ENCODE data around the gene CFAP77.

Gene CFAP77

DNA sequence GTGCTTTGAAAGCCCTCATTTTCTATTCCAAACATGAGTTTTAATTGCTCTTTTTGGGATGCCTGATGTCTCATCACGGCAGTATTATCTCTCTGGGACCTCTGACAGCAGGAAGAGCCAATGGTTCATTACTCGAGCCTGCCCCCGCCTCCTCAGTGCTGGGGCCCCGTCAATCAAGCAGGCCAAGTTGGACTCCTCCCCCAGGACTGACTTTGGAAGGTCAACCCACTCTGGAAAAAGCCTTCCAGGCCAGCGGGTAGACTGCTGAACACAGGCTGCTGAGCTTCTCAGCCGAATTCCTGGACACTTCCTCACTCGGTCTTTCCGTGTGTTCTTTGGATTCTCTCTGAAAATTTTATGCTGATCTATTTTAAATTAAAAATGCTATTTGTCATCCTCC is 162.9 kb downstream of the CFAP77 start:
- no peak for DNase-seq (ENCODE audit: extremely low read depth in 1 of 2, low read depth in 1 of 2)

GRCh38 chr9:132575005-132575609 is 165.1 kb downstream of the CFAP77 start:
- peak in 1 of 2 donors; percentile 20 for DNase-seq (ENCODE audit: extremely low read depth in 1 of 2, low read depth in 1 of 2)

DNA sequence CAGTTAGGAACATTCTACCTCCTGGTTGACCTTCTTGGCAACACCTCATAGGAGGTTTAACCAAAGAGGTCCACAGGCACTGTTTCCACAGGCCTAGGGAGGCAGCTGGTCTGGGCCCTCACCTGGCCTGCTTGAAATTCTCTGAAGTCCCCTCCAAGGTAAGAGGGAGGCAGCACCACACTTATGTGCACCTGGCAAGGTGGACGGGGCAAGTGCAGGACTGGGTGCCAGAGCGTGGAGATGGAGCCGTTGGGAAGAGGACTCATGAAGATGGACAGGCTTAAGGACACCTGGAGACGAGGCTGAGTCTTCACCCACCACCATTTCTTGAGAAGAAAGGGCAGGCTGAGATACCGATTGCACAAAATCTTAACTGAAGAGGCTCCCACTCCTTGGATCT is 165.8 kb downstream of the CFAP77 start:
- DNase-seq (ENCODE audit: extremely low read depth in 1 of 2, low read depth in 1 of 2): no peak

DNA sequence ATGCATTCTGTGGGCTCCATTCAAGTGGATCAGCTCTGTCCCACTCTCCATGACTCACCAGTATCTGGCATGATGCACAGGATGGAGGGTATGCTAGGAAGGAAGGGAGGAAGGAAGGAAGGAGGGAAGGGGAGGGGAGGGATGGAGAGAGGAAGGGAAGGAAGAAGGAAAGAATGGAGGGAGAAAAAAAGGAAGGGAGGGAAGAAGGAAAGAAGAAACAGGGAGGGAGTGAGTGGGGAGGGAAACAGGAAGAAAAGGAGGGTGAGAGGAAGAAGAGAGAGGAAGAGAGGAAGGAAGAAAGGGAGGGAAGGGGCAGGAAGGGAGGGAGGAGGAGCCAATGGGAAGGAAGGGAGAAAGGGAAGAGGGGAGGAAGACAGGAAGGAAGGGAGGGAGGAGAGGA is 167.1 kb downstream of the CFAP77 start:
- no peak for DNase-seq (ENCODE audit: extremely low read depth in 1 of 2, low read depth in 1 of 2)

GRCh38 chr9:132578367-132578932 is 168.4 kb downstream of the CFAP77 start:
- DNase-seq (ENCODE audit: extremely low read depth in 1 of 2, low read depth in 1 of 2): no peak

GRCh38 chr9:132579427-132579798 is 169.4 kb downstream of the CFAP77 start:
- DNase-seq (ENCODE audit: extremely low read depth in 1 of 2, low read depth in 1 of 2): no peak

GRCh38 chr9:132582276-132582785 is 172.3 kb downstream of the CFAP77 start, which contains the start of gene BARHL1:
BARHL1 (plus strand) TSS chr9:132582606; CDS start chr9:132582798, 192 bp downstream.
- DNase-seq (ENCODE audit: extremely low read depth in 1 of 2, low read depth in 1 of 2): no peak

DNA sequence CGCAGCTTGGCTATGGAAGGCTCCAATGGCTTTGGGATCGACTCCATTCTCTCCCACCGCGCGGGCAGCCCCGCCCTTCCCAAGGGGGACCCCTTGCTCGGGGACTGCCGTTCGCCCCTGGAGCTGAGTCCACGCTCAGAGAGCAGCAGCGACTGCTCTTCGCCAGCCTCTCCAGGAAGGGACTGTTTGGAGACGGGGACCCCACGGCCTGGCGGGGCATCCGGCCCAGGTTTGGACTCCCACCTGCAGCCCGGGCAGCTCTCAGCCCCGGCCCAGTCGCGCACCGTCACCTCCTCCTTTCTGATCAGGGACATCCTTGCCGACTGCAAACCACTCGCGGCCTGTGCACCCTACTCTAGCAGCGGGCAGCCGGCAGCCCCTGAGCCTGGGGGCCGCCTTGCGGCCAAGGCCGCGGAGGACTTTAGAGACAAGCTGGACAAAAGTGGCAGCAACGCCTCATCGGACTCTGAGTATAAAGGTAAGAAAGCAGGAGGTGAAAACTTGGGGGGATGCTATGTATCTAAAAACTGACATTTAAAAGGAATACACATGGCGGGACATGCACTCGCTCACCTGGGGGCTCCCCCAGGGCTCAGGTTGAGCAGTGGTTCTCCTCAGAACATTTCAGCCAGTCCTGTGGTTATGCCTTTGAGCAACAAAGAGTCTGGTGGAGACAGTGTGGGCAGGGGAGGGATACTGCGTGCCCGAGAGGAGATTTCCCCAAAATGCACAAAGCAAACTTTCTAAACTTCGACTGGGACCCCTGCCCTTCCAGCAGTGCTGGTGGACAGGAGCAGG is 173.0 kb downstream of the CFAP77 start:
- no peak for DNase-seq (ENCODE audit: extremely low read depth in 1 of 2, low read depth in 1 of 2)

GRCh38 chr9:132583584-132584304 is 173.7 kb downstream of the CFAP77 start:
- DNase-seq (ENCODE audit: extremely low read depth in 1 of 2, low read depth in 1 of 2): no peak

- no peak for DNase-seq (ENCODE audit: extremely low read depth in 1 of 2, low read depth in 1 of 2)
Measured at GRCh38 chr9:132584601-132585560, 174.9 kb downstream of the CFAP77 start.

DNA sequence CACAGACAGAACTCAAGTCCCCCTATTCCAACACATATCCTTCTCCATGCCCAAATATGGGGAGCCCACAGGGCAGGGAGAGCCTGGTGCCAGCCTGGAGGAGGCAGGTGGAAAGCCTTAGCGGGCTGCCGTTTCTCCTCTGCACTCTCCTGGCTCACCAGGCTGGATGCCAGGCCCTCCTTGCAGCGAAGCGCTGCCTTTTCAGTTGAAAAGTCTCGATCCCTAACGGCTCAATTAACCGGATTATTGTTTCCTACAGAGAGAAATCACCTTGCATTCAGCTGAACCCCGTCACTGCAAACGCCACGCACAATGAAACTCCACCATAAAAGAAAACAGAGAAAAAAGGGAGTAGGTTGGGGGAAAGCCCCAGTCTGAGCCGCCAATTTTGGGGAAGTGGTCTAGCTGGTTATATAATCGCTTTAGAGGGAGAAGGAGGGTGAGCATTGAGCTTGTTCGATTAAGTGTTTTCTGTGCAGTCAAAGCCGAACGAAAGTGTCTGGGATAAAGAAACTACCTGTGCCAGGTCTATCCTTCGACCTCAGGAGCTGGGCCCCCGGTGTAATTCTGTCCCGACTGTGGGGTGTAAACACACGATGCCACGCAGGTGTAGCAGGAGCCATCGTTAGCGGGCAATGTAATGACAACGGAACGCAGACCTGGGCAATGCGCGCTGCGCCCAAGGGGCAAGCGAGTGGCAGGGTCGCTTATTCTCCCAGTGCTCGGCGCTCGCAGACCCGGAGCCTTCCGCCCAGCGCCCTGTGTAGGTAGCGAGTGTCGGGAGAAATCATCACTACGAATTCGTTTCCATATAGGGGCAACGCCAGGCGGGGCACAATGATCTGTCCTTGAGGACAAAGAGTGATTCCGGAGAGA is 176.2 kb downstream of the CFAP77 start:
- no peak for DNase-seq (ENCODE audit: extremely low read depth in 1 of 2, low read depth in 1 of 2)

GRCh38 chr9:132586830-132587591 is 177.0 kb downstream of the CFAP77 start:
- no peak for DNase-seq (ENCODE audit: extremely low read depth in 1 of 2, low read depth in 1 of 2)

DNA sequence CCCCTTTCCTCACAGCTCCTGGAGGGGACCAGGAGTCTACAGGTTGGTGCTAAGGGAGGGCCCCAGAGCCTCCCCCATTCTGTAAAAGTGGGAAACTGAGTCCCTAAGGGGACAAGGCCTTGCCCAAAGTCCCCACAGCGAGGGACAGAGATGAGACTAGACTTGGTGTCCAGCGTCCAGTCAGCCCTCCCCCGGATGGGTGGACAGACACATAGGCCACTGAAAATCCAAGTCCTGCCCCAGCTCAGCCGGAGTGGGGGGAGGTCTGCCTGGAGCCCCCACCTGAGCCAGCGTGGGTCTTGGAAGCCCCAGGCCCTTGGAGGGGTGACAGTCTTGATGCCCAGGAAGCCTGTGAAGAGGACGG is 177.6 kb downstream of the CFAP77 start:
- DNase-seq (ENCODE audit: extremely low read depth in 1 of 2, low read depth in 1 of 2): no peak

DNA sequence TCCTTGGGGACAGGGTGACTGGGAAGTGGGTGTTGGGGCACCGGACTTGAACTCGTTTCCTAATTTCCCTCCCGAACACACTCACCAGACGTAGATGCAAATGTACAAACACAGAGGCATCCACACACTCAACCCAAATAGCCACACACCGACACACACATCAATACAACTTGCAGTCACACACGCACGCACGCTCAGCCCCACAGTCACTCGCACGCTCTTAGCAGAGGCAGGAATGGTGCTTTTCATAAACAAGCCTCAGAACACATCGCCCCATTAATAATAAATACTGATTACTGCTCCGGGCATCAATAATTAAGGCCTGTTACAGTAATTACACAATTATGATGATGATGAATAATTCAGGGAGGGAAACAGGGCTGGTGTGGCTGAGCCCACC is 178.1 kb downstream of the CFAP77 start:
- DNase-seq (ENCODE audit: extremely low read depth in 1 of 2, low read depth in 1 of 2): no peak

DNA sequence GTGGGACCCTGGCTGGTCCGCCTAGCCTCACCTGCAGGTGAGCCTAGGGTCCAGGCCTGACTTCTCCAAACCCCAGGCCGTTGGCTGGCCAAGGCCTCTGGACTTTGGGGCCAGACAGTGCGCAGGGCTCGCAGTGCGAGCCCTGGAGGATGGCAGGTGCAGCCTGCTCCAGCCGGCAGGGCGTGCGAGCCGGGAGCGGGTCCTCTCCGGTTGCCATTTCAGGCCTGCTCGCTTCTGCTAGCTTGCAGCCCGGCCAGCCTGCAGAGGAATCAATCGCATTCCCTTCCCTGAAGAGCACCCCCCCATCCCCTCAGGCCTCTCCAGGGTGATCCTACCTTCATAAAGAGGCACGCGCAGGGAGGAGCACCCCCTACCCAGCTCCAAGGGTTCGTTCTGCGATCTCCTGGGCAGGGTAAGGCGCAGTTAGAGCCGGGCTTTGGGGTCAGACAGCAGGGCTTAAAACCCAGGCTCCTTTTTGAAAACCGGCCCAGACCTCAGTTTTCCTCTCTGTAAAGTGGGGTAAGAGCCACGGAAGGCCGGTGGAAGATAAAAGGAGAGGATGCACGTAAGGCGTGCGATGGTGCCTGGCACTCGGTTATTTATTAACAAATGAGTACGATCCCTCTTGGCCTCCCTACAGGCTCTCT is 178.6 kb downstream of the CFAP77 start:
- DNase-seq (ENCODE audit: extremely low read depth in 1 of 2, low read depth in 1 of 2): no peak

- DNase-seq (ENCODE audit: extremely low read depth in 1 of 2, low read depth in 1 of 2): no peak
Measured at GRCh38 chr9:132589148-132590036, 179.4 kb downstream of the CFAP77 start.

DNA sequence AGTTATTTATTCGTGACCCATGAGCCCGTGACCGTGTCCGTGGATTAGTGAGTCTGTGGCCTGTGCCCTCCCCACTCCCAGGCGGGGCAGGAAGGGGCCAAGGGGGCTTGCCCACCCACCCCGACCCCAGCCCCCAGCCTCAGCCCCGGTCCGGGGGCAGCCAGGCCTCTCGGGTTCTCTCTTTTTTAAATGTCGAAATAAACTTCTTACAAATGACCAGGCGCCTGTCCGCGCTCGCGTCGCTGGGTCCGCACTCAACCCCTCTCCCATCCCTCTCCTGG is 180.0 kb downstream of the CFAP77 start:
- DNase-seq (ENCODE audit: extremely low read depth in 1 of 2, low read depth in 1 of 2): no peak
